Right kidney (tissue), 1 donor: ENCODE measurements around the gene AGPAT1.

Experiments used
- DNase-seq: peaks from one replicate; pipeline ENCODE4 v3.0.0-alpha.2; 2016

The AGPAT1 gene

DNA sequence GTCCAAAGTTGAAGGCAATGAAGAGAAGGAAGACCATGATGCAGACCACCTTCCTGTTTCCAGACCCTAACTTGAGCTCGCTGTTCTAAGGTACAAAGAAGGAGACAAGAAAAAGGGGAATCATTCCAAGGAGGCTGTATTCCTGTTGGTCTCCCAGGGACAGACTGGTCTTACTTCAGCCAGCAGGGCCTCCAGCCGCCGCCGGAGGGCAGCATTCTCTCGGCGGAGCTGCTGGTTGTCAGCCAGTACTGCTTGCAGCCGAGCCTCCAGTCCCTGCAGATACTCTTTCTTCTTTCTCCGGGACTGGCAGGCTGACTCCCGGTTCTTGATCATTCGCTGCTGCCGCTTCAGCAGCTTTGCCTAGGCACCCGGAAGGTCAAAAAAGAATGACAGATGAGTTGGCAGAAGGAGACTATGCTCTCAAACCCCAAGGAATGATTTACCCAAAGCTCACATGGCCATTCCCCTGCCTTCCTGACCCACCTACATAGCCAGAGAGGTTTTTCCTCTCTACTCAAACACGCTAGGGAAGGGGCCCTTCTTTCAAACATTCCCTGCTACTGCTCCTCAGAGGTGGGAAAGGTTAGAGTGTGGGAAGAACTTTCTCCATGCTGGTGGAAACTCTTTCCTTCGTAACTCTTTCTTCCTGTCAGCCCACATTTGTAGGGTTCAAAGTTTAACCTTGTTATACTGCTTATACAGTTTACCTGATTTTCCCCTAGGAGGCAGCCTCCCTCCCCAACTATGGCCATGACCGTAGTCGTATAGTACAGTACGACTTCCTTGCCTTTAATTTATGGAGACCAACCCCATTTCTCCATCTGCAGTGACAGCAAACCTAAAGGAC lies 56.9 kb downstream of the AGPAT1 start:
- DNase-seq, result peak; percentile 55
